GM18867 (cell line): ENCODE results near the gene IQSEC1.
"Not testable (repeated sequence)": the region's sequence is repeated elsewhere in the genome, so short reads cannot be mapped to it uniquely, and the experiment has no call there.

Source experiments
- ATAC-seq: cut with Tn5 transposase; IDR thresholded peaks from one replicate; pipeline ENCODE4 v1.9.1; 2021; ENCODE audit warnings: mild to moderate bottlenecking, moderate library complexity; ENCODE audit not compliant: unreplicated experiment

IQSEC1 gene

DNA sequence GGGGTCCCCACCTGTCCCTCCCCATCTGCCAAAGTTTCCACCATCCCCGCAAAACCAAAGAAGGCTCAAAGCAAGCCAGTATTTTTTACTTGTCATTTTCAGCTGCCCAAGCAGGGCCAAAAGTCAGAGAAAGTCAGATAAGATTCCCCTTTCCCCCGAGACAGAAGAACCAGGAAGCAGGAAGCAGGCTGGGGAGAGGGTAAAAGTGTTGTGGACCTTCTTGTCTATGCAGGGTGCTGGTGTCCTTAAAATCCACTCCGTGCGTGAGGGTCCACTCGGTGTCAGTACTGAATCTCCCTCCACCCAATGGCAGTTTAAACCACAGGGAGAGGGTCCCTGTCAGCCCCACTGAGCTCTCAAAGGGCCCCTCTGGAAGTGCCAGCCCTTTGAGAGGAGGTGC, 211.6 kb downstream of the IQSEC1 start:
- ATAC-seq = no peak

GRCh38 chr3:12859840-12860239, 213.4 kb downstream of the IQSEC1 start:
- ATAC-seq = no peak

DNA sequence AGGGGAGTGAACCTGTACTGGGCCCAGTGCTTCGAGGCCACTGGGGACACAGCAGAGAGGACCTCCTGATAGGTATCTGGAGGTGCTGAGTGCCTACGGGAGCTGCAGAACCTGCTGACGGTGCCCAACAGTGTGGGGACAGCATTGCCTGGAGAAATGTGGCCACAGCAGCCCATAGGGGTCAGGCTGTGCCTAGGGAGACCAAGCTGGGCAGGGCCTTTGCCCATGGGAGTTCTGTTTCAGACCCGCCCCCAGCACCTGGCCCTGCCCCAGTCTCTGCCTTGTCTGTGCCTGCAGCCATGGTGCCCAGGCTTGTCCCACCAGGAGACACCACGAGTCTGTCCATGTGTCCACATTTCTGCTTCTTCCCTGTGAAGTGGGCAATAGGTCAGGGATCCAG, 216.6 kb downstream of the IQSEC1 start:
- no peak for ATAC-seq

DNA sequence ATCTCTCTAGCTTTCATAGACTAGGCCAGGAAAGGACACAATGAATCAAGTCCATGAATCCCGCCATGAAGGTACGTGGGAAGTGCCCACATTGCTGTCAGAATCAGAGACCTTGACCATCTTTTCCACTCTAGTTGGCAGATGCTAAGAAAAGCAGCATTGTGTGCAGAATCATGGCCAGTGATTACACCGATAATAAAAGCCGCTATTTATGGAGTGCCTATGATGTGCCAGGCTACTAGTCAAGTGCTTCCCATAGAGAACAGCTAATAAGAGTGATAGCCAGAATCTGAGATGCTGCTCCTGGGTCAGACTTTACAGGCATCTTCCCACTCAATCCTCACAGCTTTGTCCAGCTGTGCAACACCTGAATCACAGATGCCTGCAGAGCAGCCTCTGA, 218.7 kb downstream of the IQSEC1 start:
- ATAC-seq = no peak

- not testable (repeated sequence) for ATAC-seq
Observed at GRCh38 chr3:12853847-12854246, 219.4 kb downstream of the IQSEC1 start.

GRCh38 chr3:12852201-12852600, 221.0 kb downstream of the IQSEC1 start:
- no peak for ATAC-seq
